HEK293 (cell line): Measurements from ENCODE around the gene CACNA1G.

ENCODE experiments used
- CTCF ChIA-PET: fragments of 350-600 bp; formaldehyde crosslinking; extraction: SDS; loops from one replicate; lab custom pipeline; 2021; ENCODE audit warnings: antibody characterized with exemption; lab: Yijun Ruan, JAX
- POLR2A ChIA-PET: fragments of 300-600 bp; formaldehyde crosslinking; extraction: SDS; loops from one replicate; lab custom pipeline; 2020; ENCODE audit warnings: antibody characterized with exemption, inconsistent platforms; lab: Yijun Ruan, JAX
- H3K27ac ChIP-seq: fragments of 200-500 bp; sonication (Bioruptor generic); 2 replicates; pipeline ENCODE4 v1.5.1; 2014; ENCODE audit warnings: low read depth, low read length, control low read depth, inconsistent platforms; ENCODE audit errors: extremely low read depth
- H3K36me3 ChIP-seq, 2 experiments: fragments of 200-500 bp in 1 of 2; sonication (Bioruptor generic) in 1 of 2; 1 replicate in 1 of 2; 2 replicates in 1 of 2; pipeline ENCODE4 v1.5.1; 2014 to 2017; ENCODE audit warnings: inconsistent platforms in 2 of 2, low read length in 2 of 2; ENCODE audit not compliant: control insufficient read depth in 2 of 2, insufficient read depth in 1 of 2
- H3K4me1 ChIP-seq: fragments of 200-500 bp; sonication (Bioruptor generic); 2 replicates; pipeline ENCODE4 v1.5.1; 2014; ENCODE audit warnings: mild to moderate bottlenecking, low read length, inconsistent platforms; ENCODE audit not compliant: control insufficient read depth, insufficient read depth
- H3K4me3 ChIP-seq: 2 replicates; pipeline ENCODE4 v1.5.1; 2011; ENCODE audit warnings: low read depth, mild to moderate bottlenecking, control low read depth, low read length, moderate library complexity
- H3K9me3 ChIP-seq: fragments of 200-500 bp; sonication (Bioruptor generic); 2 replicates; pipeline ENCODE4 v1.5.1; 2014; ENCODE audit warnings: low read depth, low read length, inconsistent platforms; ENCODE audit not compliant: control insufficient read depth, insufficient read depth
- EGR2 ChIP-seq: fragments of 450-650 bp; formaldehyde crosslinking; IDR thresholded peaks from 2 replicates; pipeline ENCODE4 v1.5.1; 2016; ENCODE audit warnings: low read depth, missing biosample characterization, missing genetic modification characterization
- FEZF1 ChIP-seq: fragments of 450-650 bp; formaldehyde crosslinking; IDR thresholded peaks from 2 replicates; pipeline ENCODE4 v1.5.1; 2016; ENCODE audit warnings: missing biosample characterization, missing genetic modification characterization
- GLIS2 ChIP-seq: fragments of 450-650 bp; formaldehyde crosslinking; IDR thresholded peaks from 2 replicates; pipeline ENCODE4 v1.5.1; 2016; ENCODE audit warnings: missing biosample characterization, missing genetic modification characterization
- MYNN ChIP-seq: fragments of 450-650 bp; formaldehyde crosslinking; IDR thresholded peaks from 2 replicates; pipeline ENCODE4 v1.5.1; 2016; ENCODE audit warnings: missing biosample characterization, missing genetic modification characterization, borderline replicate concordance
- PBX3 ChIP-seq: sonication (generic); formaldehyde crosslinking; IDR thresholded peaks from 2 replicates; pipeline ENCODE4 v1.8.1; 2022; ENCODE audit warnings: mild to moderate bottlenecking, moderate library complexity, missing genetic modification reagents
- REST ChIP-seq: fragments of 450-650 bp; formaldehyde crosslinking; IDR thresholded peaks from 2 replicates; pipeline ENCODE4 v1.5.1; 2016; ENCODE audit warnings: missing biosample characterization, missing genetic modification characterization
- TRIM28 ChIP-seq: IDR thresholded peaks from 2 replicates; pipeline ENCODE4 v1.6.1; 2011; ENCODE audit warnings: low read length, control low read depth, borderline replicate concordance
- YY1 ChIP-seq: fragments of 450-650 bp; formaldehyde crosslinking; IDR thresholded peaks from 2 replicates; pipeline ENCODE4 v1.5.1; 2018; ENCODE audit warnings: missing biosample characterization, missing genetic modification characterization
- ZFHX2 ChIP-seq: fragments of 450-650 bp; formaldehyde crosslinking; conservative IDR thresholded peaks from 2 replicates; pipeline ENCODE4 v1.5.1; 2016; ENCODE audit warnings: missing biosample characterization, missing genetic modification characterization
- ZFP69B ChIP-seq: fragments of 450-650 bp; formaldehyde crosslinking; IDR thresholded peaks from 2 replicates; pipeline ENCODE4 v1.5.1; 2016; ENCODE audit warnings: missing biosample characterization, missing genetic modification characterization
- ZNF16 ChIP-seq: fragments of 450-650 bp; formaldehyde crosslinking; IDR thresholded peaks from 2 replicates; pipeline ENCODE4 v1.5.1; 2016; ENCODE audit warnings: low read depth, missing biosample characterization, missing genetic modification characterization
- ZNF175 ChIP-seq: fragments of 450-650 bp; formaldehyde crosslinking; IDR thresholded peaks from 2 replicates; pipeline ENCODE4 v1.5.1; 2016; ENCODE audit warnings: missing biosample characterization, missing genetic modification characterization
- ZNF239 ChIP-seq: fragments of 450-650 bp; formaldehyde crosslinking; IDR thresholded peaks from 2 replicates; pipeline ENCODE4 v1.5.1; 2016; ENCODE audit warnings: missing biosample characterization, missing genetic modification characterization
- ZNF280D ChIP-seq: fragments of 450-650 bp; formaldehyde crosslinking; IDR thresholded peaks from 2 replicates; pipeline ENCODE4 v1.5.1; 2016; ENCODE audit warnings: missing biosample characterization, missing genetic modification characterization
- ZNF366 ChIP-seq: fragments of 450-650 bp; formaldehyde crosslinking; conservative IDR thresholded peaks from 2 replicates; pipeline ENCODE4 v1.5.1; 2016; ENCODE audit warnings: missing biosample characterization, missing genetic modification characterization
- ZNF560 ChIP-seq: fragments of 450-650 bp; formaldehyde crosslinking; IDR thresholded peaks from 2 replicates; pipeline ENCODE4 v1.5.1; 2017; ENCODE audit warnings: missing biosample characterization, missing genetic modification characterization, borderline replicate concordance
- ZNF677 ChIP-seq: fragments of 450-650 bp; IDR thresholded peaks from 2 replicates; pipeline ENCODE4 v1.5.0; 2018; ENCODE audit warnings: missing biosample characterization, mild to moderate bottlenecking, missing genetic modification characterization, moderate library complexity
- ZNF747 ChIP-seq: fragments of 450-650 bp; formaldehyde crosslinking; IDR thresholded peaks from 2 replicates; pipeline ENCODE4 v1.5.1; 2016; ENCODE audit warnings: missing biosample characterization, missing genetic modification characterization
- ZXDB ChIP-seq: fragments of 450-650 bp; formaldehyde crosslinking; IDR thresholded peaks from 2 replicates; pipeline ENCODE4 v1.5.1; 2016; ENCODE audit warnings: missing biosample characterization, missing genetic modification characterization
- TF ChIP-seq, protein P1 (sequence below): fragments of 450-650 bp; formaldehyde crosslinking; IDR thresholded peaks from 2 replicates; pipeline ENCODE4 v1.5.1; 2016; ENCODE audit warnings: missing biosample characterization, missing genetic modification characterization
- TF ChIP-seq, protein P2 (sequence below): fragments of 450-650 bp; formaldehyde crosslinking; IDR thresholded peaks from 2 replicates; pipeline ENCODE4 v1.5.1; 2017; ENCODE audit warnings: missing biosample characterization, missing genetic modification characterization
- TF ChIP-seq, protein P3 (sequence below): fragments of 450-650 bp; formaldehyde crosslinking; IDR thresholded peaks from 2 replicates; pipeline ENCODE4 v1.5.1; 2016; ENCODE audit warnings: missing biosample characterization, missing genetic modification characterization, low read depth

The CACNA1G gene

DNA sequence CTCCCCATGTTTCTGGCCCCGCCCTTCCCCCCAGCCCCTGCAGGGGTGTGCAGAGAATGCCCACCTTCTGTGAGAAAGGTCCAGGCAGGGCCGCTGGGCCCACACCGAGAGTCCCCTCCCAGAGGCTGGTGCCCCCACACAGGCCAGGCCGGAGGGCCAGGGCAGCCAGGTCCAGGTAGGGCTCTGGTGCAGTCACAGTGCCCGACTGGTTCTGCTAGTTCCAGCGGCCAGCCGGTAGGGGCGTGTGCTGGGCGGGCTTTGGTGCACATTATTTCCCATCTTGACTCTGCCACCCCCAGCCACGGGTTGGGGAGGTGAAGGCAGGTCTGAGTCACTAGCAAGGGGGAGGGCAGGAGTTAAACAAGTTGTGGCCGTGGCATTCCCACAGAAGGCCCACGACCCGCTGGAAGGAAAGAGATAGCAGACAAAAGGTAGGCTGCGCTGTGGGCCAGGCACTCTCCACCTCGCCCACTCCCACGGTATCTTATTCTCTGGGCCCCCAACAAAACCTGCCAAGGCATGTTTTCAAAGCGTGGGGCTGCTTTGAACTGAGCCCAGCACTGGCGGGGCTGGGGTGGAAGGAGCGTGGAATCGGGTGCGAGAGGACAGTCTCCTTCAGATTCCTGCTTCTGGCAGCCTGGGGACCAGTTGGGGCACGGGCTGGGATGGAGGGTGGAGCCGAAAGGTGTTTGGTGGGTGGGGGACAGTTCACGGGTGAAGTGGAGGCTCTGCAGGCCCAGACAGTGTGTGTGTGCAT, 26.1 kb upstream of the CACNA1G start:
- POLR2A ChIA-PET: no interaction called here
- H3K36me3 ChIP-seq: no peaks in the 10 kb centered on the region
- H3K4me1 ChIP-seq: peaks cover 19% of the 10 kb centered on the region
- CTCF ChIA-PET: interaction anchor here (0.5 to 0.9 kb wide), 3 partner anchors 12 to 150 kb away, joined by 3 to 4 read pairs (median 3); partner anchors contain the start of gene SPATA20
- H3K9me3 ChIP-seq: no peaks in the 10 kb centered on the region
- no peak overlapping the region for H3K4me3 ChIP-seq
- peak overlapping the region; percentile 7; the same call in 1 of the 2 replicates for H3K27ac ChIP-seq
- no peak for TF ChIP-seq ZXDB (tag by site-specific recombination)
- no peak for TF ChIP-seq PBX3 (CRISPR knock-in tag)
- TF ChIP-seq FEZF1: no peak
- no peak for TF ChIP-seq ZNF175 (tag by site-specific recombination)
- TF ChIP-seq ZNF747 (tag by site-specific recombination): no peak
- TF ChIP-seq ZNF239 (tag by site-specific recombination): no peak
- peak; percentile 95 for TF ChIP-seq ZFHX2 (tag by site-specific recombination)
- TF ChIP-seq ZNF16 (tag by site-specific recombination): no peak
- TF ChIP-seq GLIS2 (tag by site-specific recombination): peak; percentile 52; the same call in 1 of the 2 replicates
- TF ChIP-seq, protein P1, sequence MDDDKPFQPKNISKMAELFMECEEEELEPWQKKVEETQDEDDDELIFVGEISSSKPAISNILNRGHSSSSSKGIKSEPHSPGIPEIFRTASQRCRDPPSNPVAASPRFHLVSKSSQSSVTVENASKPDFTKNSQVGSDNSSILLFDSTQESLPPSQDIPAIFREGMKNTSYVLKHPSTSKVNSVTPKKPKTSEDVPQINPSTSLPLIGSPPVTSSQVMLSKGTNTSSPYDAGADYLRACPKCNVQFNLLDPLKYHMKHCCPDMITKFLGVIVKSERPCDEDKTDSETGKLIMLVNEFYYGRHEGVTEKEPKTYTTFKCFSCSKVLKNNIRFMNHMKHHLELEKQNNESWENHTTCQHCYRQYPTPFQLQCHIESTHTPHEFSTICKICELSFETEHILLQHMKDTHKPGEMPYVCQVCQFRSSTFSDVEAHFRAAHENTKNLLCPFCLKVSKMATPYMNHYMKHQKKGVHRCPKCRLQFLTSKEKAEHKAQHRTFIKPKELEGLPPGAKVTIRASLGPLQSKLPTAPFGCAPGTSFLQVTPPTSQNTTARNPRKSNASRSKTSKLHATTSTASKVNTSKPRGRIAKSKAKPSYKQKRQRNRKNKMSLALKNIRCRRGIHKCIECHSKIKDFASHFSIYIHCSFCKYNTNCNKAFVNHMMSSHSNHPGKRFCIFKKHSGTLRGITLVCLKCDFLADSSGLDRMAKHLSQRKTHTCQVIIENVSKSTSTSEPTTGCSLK: no peak
- TF ChIP-seq, protein P2, sequence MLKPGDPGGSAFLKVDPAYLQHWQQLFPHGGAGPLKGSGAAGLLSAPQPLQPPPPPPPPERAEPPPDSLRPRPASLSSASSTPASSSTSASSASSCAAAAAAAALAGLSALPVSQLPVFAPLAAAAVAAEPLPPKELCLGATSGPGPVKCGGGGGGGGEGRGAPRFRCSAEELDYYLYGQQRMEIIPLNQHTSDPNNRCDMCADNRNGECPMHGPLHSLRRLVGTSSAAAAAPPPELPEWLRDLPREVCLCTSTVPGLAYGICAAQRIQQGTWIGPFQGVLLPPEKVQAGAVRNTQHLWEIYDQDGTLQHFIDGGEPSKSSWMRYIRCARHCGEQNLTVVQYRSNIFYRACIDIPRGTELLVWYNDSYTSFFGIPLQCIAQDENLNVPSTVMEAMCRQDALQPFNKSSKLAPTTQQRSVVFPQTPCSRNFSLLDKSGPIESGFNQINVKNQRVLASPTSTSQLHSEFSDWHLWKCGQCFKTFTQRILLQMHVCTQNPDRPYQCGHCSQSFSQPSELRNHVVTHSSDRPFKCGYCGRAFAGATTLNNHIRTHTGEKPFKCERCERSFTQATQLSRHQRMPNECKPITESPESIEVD (tag by site-specific recombination): no peak
- peak; percentile 11; the same call in 1 of the 2 replicates for TF ChIP-seq ZFP69B (tag by site-specific recombination)
- TF ChIP-seq YY1 (tag by site-specific recombination): no peak
- TF ChIP-seq MYNN (tag by site-specific recombination): no peak
- no peak for TF ChIP-seq ZNF560 (tag by site-specific recombination)
- no peak for TF ChIP-seq ZNF366 (tag by site-specific recombination)
- TF ChIP-seq REST (tag by site-specific recombination): no peak
- TF ChIP-seq ZNF677 (tag by site-specific recombination): no peak
- TF ChIP-seq TRIM28: no peak
- TF ChIP-seq EGR2 (tag by site-specific recombination): peak; percentile 92
- TF ChIP-seq, protein P3, sequence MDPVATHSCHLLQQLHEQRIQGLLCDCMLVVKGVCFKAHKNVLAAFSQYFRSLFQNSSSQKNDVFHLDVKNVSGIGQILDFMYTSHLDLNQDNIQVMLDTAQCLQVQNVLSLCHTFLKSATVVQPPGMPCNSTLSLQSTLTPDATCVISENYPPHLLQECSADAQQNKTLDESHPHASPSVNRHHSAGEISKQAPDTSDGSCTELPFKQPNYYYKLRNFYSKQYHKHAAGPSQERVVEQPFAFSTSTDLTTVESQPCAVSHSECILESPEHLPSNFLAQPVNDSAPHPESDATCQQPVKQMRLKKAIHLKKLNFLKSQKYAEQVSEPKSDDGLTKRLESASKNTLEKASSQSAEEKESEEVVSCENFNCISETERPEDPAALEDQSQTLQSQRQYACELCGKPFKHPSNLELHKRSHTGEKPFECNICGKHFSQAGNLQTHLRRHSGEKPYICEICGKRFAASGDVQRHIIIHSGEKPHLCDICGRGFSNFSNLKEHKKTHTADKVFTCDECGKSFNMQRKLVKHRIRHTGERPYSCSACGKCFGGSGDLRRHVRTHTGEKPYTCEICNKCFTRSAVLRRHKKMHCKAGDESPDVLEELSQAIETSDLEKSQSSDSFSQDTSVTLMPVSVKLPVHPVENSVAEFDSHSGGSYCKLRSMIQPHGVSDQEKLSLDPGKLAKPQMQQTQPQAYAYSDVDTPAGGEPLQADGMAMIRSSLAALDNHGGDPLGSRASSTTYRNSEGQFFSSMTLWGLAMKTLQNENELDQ (tag by site-specific recombination): no peak
- no peak for TF ChIP-seq ZNF280D (tag by site-specific recombination)
